HG02623 (cell line): ENCODE measurements around the gene SCNN1G.

ENCODE experiments used
- ATAC-seq: cut with Tn5 transposase; IDR thresholded peaks from one replicate; pipeline ENCODE4 v1.9.1; 2021; ENCODE audit warnings: moderate library complexity; ENCODE audit not compliant: unreplicated experiment

Gene SCNN1G

DNA sequence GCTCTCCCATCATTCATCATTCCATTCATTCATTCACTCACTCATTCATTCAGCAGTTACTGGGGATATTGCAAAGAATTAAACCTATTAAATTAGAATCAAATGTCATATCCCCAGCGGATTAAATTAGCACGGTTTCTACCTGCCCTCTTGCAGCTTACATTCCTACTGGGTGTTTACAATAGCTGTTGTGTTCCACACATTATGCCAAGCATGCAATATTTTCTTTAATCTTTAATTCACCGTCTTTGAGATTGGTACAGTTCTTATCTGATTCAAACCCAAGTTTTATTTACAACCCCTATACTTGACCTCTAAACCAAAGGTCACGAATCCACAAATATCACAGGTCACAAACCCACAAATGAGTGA lies 32.6 kb upstream of the SCNN1G start:
- ATAC-seq: no peak

DNA sequence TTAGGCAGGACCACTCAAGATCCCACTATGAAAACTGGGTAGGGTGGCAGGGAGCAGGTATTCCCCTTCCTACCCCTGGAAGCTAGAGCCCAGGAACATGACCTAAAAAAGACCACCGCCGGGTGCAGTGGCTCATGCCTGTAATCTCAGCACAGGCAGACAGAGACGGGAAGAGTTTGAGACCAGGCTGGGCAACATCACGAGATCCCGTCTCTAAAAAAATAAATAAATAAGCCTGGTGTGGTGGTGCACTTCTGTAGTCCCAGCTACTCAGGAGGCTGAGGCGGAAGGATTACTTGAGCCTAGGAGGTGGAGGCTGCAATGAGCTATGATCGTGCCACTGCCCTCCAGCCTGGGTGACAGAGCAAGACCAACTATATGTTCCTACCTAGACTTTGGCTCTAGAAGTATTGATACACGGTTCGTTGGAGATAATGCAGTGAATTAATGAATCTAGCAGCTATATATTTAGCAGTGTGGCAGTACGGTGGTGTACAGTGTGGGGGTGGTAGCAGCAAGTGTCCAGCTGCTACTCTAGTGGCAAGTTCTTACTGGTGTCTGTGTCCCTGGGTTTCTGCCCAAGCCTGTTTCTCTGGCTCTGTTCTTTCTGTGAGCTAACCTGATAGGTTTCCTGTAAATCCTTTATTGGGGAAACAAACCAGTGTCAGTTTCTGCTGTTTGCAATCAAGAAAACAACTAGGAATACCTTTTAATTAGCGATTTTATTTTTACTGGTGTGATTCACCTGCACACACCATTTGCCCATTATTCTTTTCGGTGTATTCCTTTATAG lies 30.0 kb upstream of the SCNN1G start:
- ATAC-seq: no peak

DNA sequence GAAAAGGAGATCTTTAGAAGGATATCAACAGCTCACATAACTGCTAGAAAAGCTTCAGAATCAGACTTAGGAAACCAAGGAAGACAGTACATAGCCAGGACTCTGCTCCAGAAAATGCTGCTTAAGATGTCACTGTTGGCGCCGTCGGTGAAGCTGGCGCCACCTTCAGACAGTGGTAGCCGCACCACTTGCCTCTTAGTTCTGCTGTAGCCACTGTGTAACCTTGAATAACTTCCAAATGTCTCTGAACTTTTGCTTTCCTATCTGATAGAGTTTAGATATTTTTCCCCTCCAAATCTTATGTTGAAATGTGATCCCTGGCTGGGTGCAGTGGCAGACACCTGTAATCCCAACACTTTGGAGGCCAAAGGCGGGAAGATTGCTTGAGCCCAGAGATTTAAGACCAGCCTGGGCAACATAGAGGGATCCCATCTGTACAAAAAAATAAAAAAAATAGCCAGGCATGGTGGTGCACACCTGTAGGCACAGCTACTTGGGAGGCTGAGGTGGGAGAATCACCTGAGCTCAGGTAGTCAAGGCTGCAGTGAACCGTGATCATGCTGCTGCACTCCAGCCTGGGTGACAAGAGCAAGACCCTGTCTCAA lies 27.0 kb upstream of the SCNN1G start:
- ATAC-seq: no peak

DNA sequence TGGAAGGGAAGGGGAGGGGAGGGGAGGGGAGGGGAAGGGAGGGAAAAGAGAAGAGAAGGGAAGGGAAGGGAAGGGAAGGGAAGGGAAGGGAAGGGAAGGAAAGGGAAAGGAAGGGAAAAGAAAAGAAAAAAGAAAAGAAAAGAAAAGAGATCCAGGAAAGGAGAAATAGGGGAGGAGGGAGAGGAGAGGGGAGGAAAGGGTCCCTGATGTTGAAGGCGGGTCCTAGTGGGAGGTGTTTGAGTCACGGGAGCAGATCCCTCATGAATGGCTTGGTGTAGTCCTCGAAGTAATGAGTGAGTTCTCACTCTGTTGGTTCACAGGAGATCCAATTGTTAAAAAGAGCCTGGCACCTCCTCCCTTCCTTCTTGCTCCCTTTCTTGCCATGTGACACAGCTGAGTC lies 26.4 kb upstream of the SCNN1G start:
- ATAC-seq: no peak

DNA sequence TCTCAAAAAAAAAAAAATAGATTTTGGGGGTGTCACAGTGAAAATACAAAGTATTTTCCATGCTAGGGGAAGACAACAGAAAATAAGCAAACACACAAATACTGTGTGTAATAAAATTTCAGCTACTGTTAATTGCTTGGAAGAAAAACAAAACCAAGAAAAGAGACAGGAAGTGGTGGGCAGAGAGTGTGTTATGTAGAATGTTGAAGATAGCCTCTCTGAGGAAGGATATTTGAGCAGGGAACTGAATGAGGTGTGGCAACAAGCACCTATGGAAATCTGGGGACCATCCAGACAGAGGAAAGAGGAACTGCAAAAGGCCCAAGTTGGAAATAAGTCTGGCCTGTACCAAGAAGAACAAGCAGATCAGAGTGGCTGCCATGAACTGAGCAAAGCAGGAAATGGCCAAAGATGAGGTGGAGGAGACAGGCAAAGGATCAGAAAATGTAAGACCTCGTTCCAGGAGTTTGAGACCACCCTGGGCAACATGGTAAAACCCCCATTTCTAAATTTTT lies 25.5 kb upstream of the SCNN1G start:
- ATAC-seq: no peak

DNA sequence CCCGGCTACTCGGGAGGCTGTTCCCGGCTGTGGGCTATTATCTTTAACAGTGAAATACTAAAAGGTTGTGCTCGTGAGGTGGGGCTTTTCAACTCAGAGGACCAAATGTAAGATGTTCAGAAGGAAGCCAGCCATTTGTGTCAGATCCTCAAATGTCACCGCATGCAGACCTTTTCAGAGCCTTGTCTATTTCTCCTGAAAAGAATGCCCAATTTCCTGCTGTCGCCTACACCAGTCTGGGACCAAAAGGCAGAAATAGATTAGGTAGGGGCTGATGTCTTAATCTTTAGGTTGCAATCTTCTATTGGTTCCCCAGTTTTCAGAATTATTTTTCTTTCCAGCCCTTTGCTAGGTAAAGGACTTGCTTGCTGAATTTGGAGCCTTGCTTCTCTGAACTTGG lies 24.4 kb upstream of the SCNN1G start:
- ATAC-seq: no peak

DNA sequence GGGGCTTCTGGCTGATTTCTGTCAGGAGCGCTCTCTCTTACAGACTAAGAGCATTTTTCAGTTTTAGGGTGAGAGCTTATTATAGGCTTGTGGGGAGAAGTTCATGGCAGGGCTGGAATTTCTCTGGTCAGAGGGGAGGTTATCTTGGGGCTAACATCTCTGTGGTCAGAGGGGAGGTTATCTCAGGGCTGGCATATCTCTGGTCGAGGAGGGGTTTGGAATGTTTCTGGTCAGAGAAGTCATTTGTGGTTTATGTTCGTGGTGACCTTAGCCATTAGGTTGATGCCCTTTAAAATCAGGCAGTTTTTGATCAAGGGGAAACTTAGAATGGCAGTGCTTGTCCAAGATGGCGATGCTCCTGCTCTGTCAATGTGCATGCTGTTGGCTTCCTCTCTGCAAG lies 22.5 kb upstream of the SCNN1G start:
- no peak for ATAC-seq

DNA sequence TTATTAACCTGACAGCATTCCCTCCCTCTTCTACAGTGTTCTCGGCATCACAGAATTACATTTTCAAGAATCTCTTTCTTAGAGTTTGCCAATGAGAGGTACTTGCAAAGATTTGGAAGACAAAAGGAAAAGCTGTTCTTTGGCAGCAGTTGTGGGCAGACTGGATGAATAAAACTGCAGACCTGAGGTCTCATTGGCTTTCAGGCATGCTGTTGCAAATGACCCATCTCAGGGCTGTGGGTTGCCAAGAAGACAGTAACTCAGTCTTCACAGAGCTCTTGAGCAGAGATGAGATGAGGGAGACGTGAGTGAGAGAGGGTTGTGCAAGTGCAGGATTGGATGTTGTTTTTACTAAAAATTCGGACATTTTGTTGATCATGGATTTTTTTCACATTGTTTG lies 22.0 kb upstream of the SCNN1G start:
- no peak for ATAC-seq

DNA sequence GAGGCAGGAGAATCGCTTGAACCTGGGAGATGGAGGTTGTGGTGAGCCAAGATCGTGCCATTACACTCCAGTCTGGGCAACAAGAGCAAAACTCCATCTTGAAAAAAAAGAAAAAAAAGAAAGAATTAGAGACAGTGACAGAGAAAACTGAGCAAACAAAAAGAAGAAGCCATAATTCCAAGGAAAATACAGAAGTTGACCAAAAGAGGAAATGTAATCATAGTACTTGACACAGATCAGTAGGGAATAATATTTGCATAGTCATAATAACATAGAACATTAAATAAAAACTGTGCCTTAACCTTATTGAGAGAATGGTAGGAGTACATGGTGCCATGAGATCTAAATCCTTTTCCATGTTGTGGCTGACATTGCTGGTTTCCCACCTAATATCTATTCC lies 18.6 kb upstream of the SCNN1G start:
- ATAC-seq: no peak

DNA sequence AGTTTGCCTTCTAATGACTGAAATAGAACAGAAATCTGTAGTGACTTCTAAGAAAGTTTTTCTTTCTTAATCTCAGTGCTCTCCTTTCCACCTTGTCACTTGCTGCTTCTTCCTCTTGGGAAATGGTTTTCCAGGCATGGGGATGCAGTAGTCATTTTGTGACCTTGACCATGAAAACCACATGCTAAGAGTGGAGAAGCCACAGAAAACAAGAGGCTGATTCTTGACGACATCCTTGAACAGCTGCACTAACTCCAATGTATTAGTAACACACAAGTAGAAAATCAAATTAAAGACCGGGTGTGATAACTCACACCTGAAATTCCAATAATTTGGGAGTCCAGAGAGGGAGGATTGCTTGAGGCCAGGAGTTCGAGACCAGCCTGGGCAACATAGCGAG lies 17.8 kb upstream of the SCNN1G start:
- ATAC-seq: no peak

DNA sequence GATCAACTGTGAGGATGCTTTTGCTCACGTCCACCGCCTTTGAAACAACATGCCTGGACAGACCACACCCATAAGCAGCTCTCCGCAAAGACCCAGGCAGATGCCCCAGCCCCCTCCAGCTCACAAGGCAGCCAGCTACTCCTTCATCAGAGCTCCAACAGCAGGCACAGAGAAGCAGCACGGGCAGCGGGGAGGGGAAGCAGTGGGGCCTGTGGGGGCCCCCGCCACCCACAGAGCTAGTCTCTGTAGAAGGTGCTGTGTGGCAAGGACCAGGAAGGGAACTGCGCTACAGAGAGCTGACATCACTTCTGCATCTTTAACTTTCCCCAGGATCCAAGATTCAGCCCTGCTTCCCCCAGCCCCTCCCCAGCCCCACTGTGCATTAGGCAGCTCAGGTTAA lies 10.0 kb upstream of the SCNN1G start:
- no peak for ATAC-seq

DNA sequence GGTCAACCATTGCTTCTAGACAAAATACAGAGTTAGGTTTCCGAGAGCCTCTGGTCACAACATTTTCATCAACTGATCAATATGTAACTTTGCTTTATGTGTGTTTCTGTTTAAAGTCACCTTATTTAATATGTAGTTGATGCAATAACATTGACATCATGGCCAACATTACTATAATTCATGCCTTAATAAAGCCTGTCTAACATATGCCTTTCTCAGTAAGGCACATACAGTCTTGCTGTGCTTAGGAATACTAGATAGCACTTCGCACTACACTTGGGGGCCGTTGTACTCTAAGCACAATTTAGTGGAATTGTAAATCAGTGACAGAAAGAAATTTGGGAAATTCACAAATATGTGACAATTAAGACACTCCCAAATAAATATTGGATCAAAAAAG lies 9.6 kb upstream of the SCNN1G start:
- no peak for ATAC-seq

DNA sequence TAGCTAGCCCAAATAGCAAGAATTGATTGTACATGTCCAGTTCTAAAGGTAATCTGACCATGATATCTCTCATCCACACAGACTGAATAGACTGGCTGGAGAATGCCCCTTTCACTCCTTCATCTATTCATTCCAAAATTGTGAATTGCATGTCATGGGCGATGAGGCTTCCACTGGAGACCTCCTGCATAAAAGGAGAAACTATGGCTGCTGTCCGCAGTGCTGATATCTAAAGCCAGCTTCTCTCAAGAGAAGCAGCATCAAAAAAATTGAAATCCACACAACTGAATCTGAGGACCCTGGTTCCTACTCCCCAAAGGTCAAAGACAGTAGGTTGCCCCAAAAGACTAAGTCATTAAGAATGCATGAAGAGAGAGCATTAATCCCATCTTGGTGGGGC lies 7.9 kb upstream of the SCNN1G start:
- ATAC-seq: no peak

DNA sequence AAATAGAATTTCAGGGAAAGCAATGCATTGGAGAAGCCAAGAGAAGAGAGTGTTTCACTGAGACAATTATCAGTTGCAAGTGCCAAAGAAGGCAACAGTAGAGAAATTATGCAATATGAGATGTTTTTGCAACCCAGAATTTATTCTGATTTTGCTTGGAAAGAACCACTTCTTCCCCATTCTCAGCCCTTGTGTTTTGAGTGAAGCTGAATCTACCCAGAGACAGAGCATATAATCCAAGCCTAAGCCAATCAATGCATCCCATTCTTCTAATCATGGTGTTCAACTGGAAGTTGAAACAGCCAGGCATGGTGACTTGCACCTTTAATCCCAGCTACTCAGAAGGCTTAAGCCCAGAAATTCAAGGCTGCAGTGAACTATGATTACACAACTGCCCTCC lies 6.9 kb upstream of the SCNN1G start:
- no peak for ATAC-seq

DNA sequence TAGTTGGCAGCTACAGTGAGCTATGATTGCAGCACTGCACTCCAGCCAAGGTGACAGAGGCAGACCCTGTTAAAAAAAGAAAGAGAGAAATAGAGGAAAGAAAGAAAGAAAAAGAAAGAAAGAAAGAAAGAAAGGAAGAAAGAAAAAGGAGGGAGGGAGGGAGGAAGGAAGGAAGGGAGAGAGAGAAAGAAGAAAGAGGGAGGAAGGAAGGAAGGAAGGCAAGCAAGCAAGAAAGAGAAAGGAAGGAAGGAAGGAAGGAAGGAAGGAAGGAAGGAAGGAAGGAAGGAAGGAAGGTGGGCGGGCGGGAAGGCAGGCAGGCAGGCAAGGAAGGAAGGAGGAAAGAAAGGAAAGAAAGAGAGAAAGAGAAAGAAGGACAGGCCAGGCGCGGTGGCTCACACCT lies 1.0 kb upstream of the SCNN1G start:
- ATAC-seq: no peak

DNA sequence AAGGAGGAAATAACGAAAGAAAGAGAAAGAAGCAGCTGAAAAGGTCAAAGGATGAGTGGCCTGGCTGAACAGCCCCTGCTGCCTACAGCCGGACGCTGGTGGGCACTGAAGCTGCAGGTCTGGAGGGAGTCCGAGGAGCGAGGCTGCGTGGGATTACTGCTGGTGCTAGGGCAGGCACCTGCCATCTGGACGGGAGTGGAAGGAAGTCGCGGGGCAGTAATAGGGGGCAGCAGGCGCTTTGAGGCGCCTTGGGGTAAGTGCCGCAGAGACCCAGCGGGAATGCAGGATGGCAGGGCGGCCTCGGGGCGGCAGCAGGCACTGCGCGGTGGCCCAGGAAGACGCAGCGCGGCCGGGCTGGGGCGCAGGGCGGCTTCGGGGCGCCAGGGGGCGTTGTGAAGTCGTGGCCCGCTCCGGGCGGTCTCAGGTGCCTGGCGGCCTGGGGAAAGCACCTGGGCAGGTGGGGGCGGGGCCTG lies 303 bp upstream of the SCNN1G start:
- peak; percentile 83 for ATAC-seq

DNA sequence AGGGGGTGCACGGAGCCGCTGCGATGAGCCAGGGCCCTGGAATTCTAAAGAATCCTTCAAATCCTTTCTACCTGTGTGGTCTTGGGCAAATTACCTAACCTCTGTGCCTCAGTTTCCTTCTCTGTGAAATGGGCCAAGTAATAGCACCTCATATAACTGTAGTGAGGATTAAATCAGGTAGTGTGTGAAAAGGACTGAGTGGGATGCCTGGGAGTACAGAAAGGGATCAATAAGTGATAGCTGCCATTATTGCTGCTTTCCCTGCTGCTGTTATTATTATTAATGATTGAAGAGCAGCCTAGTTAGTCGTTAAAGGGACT lies 958 bp downstream of the SCNN1G start:
- ATAC-seq: no peak

DNA sequence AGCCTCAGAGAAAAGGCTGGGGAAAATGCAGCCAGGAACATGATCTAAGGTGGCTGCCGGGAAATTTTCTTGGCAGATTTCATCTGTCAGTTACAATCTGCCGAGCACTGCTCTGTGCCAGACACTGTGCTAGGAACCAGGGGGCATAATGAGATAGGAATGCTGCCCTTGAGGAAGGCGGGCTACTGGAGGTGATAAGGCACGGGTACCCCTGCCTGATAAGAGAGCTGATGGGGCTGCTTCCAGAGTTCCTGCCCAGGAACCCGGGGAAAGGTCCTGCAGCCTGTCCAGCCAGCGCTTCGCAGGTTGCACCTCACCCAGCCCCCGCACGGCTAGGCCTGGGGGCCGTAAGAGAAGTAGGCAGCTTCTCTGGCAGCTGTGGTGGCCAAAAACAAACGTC lies 3.1 kb downstream of the SCNN1G start:
- no peak for ATAC-seq

DNA sequence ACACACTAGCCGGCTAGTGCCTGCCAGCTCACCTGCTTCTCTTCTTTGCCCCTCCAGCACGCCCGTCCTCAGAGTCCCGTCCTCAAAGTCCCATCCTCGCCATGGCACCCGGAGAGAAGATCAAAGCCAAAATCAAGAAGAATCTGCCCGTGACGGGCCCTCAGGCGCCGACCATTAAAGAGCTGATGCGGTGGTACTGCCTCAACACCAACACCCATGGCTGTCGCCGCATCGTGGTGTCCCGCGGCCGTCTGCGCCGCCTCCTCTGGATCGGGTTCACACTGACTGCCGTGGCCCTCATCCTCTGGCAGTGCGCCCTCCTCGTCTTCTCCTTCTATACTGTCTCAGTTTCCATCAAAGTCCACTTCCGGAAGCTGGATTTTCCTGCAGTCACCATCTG lies 3.6 kb downstream of the SCNN1G start:
- ATAC-seq: no peak

DNA sequence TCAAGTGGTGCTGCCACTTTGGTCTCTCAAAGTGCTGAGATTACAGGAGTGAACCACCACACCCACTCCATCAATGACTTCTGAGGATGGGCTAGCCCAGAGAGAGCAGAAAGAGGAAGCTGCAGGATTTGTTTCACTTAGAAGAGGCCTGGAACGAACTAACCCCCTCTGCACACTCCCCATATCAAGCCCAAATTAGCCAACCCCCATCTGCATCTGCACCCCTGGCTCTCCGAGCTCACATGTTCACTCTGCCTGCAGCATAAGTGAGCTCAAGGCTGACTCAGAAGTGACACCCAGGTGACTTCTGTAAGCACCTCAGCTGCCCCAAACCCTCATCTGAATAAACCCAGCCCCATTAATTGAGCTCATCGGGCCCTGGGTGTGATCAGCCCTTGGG lies 4.8 kb downstream of the SCNN1G start:
- no peak for ATAC-seq

DNA sequence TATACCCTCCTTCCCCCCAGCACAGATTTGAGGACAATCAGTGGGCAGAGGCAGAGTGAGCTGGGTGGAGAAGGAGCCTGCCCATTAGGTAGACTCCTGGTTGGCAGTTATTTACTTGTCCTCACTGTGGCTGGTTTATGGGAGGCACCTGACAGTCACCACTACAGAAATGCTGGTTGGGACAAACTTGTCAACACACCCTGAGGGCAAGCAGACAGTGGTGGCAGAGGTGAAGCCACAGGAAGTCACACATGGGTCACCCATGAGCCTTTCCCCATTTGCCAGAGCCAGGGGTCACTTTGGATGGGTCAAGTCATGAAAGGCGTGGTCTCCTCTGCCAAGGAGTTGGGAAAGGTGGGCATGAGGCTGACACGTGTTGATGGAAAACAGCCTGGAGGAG lies 6.4 kb downstream of the SCNN1G start:
- no peak for ATAC-seq

DNA sequence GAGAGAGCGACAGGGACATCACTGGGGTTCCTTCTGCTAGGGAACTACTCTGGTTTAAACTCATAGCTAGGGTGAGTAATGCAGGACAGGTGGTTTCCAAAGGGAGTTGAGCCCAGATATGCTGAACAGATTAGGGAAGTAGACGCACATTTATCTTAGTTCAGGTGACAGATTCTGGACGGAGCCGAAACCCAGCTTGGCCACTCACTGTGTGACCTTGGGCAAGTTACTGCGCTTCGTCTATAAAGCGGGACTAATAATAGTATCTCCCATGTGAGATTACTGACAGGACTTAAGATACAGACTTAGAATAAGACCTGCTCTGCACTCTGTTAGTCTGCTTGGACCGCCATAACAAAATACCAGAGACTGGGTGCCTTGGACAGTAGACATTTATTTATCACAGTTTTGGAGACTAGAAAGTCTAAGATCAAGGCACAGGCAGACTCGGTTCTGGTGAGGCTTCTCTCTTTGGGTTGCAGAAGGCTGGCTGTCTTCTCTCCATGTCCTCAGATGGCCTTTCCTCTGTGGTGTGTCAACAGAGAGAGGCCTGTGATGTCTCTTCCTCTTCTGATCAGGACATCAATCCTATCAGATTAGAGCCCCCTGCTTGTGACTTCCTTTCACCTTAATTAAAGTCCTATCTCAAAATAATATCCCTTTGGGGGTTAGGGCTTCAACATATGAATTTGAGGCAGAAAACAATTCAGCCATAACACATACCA lies 12.1 kb downstream of the SCNN1G start:
- ATAC-seq: no peak
